Testis (tissue), 3 donors: ENCODE measurements around the gene MAPKBP1. TPM values are rescaled to one million over a fixed set of nuclear protein-coding genes. Genes with fewer than 3 reads are reported as not detected.
A peak's percentile ranks its signal among the peaks of the same experiment; 100 is the strongest.

Experiments used
- DNase-seq: peaks from one replicate; pipeline ENCODE4 v3.0.0-alpha.2; 2019
- H3K27ac ChIP-seq, 2 donors: fragments of 200-600 bp; sonication (generic); one replicate each; pipeline ENCODE4 v1.5.1; 2019
- H3K27me3 ChIP-seq: fragments of 200-600 bp; sonication (generic); one replicate; pipeline ENCODE4 v1.5.1; 2019
- H3K36me3 ChIP-seq: fragments of 200-600 bp; sonication (generic); one replicate; pipeline ENCODE4 v1.5.1; 2017; ENCODE audit warnings: low read depth; ENCODE audit errors: missing control alignments
- H3K4me1 ChIP-seq: fragments of 200-600 bp; sonication (generic); one replicate; pipeline ENCODE4 v1.5.1; 2019
- H3K4me3 ChIP-seq, 2 donors: fragments of 200-600 bp; sonication (generic); one replicate each; pipeline ENCODE4 v1.5.1; 2017 to 2019
- H3K9me3 ChIP-seq: fragments of 200-600 bp; sonication (generic); one replicate; pipeline ENCODE4 v1.5.1; 2017
- CTCF ChIP-seq, 3 experiments: fragments of 450-650 bp in 2 of 3; fragments of 200-600 bp in 1 of 3; sonication (generic) in 1 of 3; IDR thresholded peaks; one replicate each; pipeline ENCODE4 v1.5.1; 2016 to 2019; ENCODE audit warnings: antibody characterized with exemption in 3 of 3, mild to moderate bottlenecking in 2 of 3, moderate library complexity in 1 of 3
- POLR2A ChIP-seq: fragments of 450-650 bp; IDR thresholded peaks from one replicate; pipeline ENCODE4 v1.6.1; 2017; ENCODE audit warnings: antibody characterized with exemption, mild to moderate bottlenecking, moderate library complexity
- WGBS, 2 donors: methylation state at CpG; one replicate each; pipeline ENCODE4 v1.1.5; 2018; 5-methylcytosine and 5-hydroxymethylcytosine counted together
- intact Hi-C: fragments of 100-400 bp; cut with DNase I; formaldehyde crosslinking; loops from one replicate; pipeline ENCODE4 v1.15.1; 2023; ENCODE audit warnings: low total_unique reads
- polyA plus RNA-seq: library from polyadenylated mRNA; stranded (reverse); fragments of 350-450 nt; fragmentation: Illumina TruSeq; extraction: RNeasy Lipid Tissue Mini Kit (QIAGEN cat#74804); gene quantifications from one replicate; pipeline ENCODE4 v1.2.3, GENCODE V29; 2014; ENCODE audit warnings: low read depth, low replicate concordance; ENCODE audit not compliant: insufficient read depth
- total RNA-seq, 2 donors: library from RNA; depleted of rRNA; stranded (reverse); fragments of >200 nt; gene quantifications; one replicate each; pipeline ENCODE4 v1.2.3, GENCODE V29; 2016

MAPKBP1 gene
- total and polyA plus RNA-seq, 3 donors from 2014 or later: 76.2 to 159 (median 156) TPM

DNA sequence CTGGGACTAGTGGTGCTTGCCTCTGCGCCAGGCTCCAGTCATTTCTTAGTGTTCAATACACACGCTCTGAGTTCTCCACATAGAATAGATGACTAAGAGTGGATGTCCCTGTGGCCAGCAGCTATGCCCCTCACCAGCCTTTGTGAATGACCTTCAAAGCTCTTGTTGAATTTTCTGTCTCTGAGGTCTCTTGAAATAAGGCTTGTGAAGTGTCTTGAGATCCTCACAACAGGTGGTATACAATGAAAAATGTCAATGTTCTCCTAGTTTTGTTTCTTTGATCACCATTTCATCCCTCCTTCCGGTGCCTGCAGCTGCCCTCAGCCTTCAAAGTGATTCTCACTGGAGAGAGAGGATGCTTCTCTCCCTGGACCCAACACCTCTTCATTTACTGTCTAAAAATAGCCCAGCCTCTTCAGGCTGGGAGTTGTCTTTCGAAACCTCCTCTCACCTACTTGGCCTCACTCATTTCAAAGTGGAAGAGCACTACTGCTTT, 5.4 kb downstream of the MAPKBP1 start:
- H3K27me3 ChIP-seq: no peaks in the 10 kb centered on the region
- no peak for DNase-seq
- H3K9me3 ChIP-seq: no peaks in the 10 kb centered on the region
- intact Hi-C loops: no loop called here
- peak overlapping the region; percentile 47 to 69 for H3K27ac ChIP-seq
- no peak overlapping the region for H3K4me3 ChIP-seq
- 54 to 66% methylated on average over 4 of the region's 4 CpGs for WGBS, 2 donors
- peaks cover 76% of the 10 kb centered on the region for H3K4me1 ChIP-seq
- TF ChIP-seq CTCF (IDR thresholded peaks at IDR 0.05): no peak
- no peak for TF ChIP-seq POLR2A
- H3K36me3 ChIP-seq: no peaks in the 10 kb centered on the region

GRCh38 chr15:41780266-41780665, 6.0 kb downstream of the MAPKBP1 start:
- no peaks in the 10 kb centered on the region for H3K36me3 ChIP-seq
- peak overlapping the region; percentile 6 to 69 for H3K27ac ChIP-seq
- H3K4me1 ChIP-seq: peaks cover 78% of the 10 kb centered on the region
- no peaks in the 10 kb centered on the region for H3K9me3 ChIP-seq
- WGBS, 2 donors: 21 to 42% methylated on average over 2 of the region's 2 CpGs
- no peak for DNase-seq
- H3K4me3 ChIP-seq: no peak overlapping the region
- TF ChIP-seq CTCF (IDR thresholded peaks at IDR 0.05): no peak
- TF ChIP-seq POLR2A: no peak
- intact Hi-C loops: no loop called here
- H3K27me3 ChIP-seq: no peaks in the 10 kb centered on the region

DNA sequence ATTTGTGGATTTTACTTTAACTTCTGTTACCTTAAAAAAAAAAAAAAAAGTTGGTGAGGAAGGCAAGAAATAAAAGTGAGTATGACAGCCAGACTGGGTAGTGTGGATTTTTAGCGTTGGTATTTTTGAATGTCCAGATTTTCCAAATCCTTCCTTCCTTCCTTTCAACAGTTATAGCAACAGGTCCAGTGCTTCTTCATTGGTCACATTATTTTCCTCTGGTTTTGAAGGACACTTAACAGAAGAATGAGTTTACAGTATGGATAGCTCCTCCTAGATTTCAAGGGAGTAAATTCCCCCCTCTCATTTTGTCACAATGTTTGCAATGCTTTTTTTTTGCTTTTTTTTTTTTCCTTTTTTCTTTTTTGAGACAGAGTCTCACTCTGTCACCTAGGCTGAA, 6.4 kb downstream of the MAPKBP1 start:
- Histone ChIP-seq H3K4me3 (no peak overlapping the region), H3K36me3 (no peaks in the 10 kb centered on the region), H3K27me3 (no peaks in the 10 kb centered on the region), H3K9me3 (no peaks in the 10 kb centered on the region), H3K4me1 (peaks cover 75% of the 10 kb centered on the region), H3K27ac (peak overlapping the region; percentile 6 to 69)
- DNase-seq: no peak
- TF ChIP-seq POLR2A (no peak), CTCF (IDR thresholded peaks at IDR 0.05) (no peak)
- 23 to 27% methylated on average over 1 of the region's 1 CpG for WGBS, 2 donors
- intact Hi-C loops: no loop called here

DNA sequence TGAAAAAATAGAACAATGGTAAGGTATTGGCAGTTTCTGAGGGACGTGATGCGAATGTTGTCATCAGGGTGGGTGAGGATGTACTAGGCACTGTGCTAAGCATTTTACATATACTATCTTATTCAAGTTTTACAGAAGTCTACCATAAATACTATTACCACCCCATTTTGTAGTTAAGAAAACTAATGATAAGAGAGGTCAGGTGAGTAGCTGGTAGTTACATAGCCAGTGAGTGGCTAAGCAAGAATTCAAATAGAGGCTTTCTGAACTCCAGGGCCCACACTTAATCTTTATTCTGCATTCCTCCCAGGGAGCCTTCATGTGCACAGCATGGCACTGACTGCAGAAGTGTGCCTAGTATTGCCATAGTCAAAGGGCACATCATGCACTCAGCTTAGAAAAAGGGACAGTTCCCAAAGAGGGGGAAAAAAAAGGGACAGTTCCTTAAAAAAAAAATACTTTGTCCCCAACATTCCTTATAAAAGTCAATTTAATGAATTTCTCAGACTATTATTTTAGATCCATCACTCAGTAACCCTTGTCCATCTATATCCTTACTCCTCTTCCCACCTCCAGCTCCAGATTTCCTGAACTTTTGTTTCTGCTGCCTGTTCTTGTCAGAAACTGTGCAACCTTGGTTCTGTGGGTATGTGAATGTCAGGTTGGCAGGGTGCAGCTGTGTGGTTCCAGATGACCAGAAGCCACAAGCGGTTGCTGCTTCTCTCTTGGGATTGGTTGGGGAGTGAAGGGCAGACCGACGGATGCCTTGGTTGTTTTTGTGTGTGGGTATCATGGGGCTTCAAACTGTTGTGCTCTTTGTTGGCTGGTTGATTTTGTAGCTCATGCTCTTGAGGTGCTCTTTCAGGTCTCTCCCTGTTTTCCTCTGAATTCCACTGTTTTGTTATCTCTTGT, 8.3 kb downstream of the MAPKBP1 start:
- no peaks in the 10 kb centered on the region for H3K27me3 ChIP-seq
- H3K4me1 ChIP-seq: peaks cover 64% of the 10 kb centered on the region
- H3K36me3 ChIP-seq: no peaks in the 10 kb centered on the region
- no peak for DNase-seq
- TF ChIP-seq CTCF (IDR thresholded peaks at IDR 0.05): no peak
- TF ChIP-seq POLR2A: no peak
- no peak overlapping the region for H3K4me3 ChIP-seq
- no peaks in the 10 kb centered on the region for H3K9me3 ChIP-seq
- H3K27ac ChIP-seq: peak overlapping the region in 1 of 2 donors; percentile 65
- 73 to 76% methylated on average over 5 of the region's 5 CpGs for whole genome bisulfite sequencing, 2 donors
- intact Hi-C loops: no loop called here
